Ecto neural progenitor cell (in vitro differentiated cells): ENCODE results near the gene ADAMTS12.
"Not testable (repeated sequence)": the region's sequence is repeated elsewhere in the genome, so short reads cannot be mapped to it uniquely, and the experiment has no call there.

Experiments used
- DNase-seq: peaks from one replicate; pipeline ENCODE4 v3.0.0-alpha.2; 2018; ENCODE audit warnings: low spot score

ADAMTS12 gene

DNA sequence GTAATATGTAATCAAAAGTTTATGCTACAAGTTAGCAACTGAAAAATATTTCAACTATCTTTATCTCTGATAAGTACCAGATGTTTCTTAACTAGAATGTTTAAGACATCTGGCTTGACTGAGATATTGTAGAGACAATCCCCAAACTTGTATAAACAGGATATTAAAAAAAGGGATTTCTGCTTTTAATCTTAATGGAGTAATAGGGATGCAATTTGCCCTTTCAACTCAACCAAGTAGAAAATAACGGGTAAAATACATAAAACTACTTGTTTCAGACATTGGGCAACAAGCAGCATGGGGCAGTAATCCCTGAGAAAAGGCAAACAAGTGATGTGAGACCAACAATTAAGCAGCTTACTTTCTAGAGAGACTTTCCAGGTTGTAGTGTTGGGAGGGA lies 9.4 kb upstream of the ADAMTS12 start:
- DNase-seq = no peak

DNA sequence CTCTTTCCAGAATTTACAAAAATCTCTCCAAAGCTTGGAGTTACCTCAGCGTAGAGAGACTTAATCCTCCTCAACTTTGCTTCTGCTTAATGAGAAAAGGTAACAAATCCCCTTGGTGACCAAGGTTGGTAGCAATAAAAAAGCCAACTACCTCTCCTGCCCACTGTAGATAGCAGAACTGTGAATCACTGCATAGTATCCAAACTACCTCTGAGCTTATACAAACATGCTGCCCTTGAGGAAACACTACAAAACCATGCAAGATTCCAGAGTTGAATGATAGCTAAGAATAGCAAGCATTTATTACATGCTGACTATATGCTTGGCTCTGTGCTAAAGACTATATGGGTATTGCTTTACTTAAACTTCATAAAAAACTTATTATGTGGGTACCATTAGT lies 2.8 kb upstream of the ADAMTS12 start:
- no peak for DNase-seq

DNA sequence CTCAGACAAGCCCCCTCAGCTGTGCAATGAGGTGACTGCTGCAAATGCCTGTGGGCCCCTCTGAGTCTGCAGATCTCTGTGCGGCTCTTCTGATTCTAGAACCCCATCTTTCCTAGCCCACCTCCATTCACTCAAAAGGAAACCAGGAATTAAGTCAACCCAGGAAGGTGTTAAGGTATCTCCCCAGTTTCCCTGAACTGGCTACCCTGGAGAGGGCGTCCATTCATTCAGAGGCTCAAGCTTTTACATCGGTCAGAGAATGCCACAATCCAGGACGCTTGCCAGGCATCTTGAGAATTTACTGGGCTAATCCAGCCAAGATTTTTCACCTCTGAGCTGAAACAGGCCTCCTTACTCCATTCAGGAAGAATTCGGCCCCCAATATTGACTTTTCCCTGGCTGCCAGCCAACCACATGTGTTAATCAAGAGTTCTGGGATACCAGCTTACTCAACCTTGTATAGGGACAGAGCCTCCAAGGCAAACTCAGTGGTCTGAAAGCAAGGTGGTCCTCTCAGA lies 889 bp upstream of the ADAMTS12 start:
- DNase-seq = no peak

DNA sequence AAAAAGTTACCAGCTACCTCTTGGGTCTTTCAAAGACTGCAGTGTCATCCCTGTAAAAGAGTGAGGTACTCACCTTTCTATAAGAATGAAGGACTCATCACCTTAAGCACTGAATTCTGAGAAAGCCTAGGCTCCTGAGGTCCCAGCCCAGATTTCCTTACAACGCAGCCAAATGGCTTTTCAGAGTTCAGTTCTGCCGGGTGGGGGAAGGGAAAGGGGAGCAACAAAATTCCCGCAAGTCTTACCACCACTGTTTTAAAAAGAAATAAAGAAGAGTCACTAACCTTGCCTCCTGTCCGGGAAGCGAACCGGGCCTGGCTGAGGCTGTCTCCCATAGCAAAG lies 373 bp downstream of the ADAMTS12 start:
- DNase-seq = no peak

DNA sequence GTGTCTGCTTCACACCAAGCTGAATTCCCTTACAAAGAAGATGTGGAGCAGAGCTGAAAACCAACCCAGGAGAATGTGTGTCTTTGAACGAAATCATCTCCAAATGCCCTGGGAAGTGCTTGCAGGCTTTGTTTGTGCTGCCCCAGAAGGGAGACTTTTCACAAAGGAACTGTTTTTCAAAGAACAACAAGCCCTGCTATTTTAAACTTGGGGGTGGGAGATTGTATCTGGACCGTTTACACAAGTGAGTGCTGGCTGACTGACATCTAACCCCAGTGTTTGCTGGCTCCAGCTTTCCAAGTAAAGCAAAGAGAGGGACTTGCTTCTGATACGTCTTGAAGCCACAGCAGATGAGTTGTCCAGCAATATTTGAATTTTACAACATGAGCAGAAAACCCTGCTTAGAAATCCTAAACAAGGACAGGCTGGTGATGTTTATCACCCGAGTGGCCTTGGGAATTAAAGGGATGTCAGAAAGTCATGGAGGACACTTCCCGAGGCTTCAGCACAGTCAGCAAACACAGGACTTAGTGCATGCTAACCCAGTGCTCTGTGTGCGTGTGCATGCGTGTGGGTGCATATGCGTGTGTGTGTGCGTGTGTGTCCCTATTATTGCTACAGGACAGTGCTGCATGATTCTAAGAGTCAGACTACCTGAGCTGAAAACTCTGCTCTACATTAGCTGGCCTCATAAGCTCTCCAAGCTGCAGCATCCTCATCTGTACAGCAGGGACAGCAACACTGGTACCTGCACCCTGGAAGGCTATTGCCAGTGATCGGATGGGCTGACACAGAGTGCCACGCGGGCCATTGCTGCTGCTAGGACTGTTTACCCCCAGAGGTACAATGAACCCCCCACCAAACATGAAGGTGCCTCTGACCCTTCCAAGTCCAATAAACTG lies 1.4 kb downstream of the ADAMTS12 start:
- DNase-seq = peak; percentile 54

DNA sequence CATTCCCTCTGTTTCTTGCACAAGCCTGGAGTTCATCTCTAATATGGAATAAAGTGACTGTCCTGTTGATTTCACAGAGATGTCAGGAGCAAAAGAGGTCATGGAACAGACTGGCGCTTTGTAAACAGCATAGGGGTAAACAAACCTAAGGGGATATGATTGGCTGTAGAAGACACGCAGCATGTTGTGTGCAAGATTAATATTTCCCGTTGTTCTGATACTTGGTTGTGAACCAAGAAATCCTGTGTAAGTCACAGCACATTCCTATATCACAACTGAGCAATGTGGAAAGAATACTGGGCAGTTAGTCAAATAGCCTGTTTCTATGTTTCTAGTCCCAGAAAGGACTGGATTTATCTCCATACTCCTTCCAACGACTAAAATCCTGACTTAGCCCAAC lies 3.2 kb downstream of the ADAMTS12 start:
- DNase-seq = no peak

DNA sequence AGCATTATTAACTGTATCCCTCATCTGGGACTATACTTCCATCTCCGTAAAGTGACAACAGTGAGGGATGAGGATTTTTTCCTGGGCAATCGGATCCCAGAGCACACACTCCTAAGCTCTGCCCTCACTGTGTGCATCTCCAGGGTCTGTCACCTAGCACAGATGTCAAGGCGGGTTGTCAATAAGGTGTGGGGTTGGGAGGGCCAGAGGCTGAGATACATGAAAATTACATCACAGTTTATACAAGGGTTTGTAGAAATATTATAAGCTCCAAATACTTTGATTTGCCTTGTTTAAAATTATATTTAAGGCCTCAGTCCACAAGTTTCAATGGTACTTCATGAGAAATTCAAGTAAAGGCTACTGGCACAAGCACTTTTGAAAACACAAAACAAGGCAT lies 4.5 kb downstream of the ADAMTS12 start:
- no peak for DNase-seq

DNA sequence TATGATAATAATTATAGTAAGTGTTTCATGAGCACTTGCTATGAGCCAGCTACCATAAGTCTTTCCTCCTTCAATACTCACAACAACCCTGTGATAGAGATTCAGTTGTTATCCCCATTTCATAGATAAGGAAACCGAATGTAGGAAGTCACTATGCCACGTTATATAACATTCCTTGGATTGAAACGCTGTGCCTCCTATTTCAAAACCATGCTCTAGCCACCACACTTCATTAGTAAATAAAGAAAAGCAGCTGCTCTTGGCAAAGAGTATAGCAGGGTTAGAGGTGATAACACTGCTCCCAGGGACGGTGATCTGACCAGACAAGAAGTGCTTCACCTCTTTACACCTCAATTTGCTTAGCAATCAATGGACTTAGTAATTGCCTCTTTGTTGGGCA lies 5.5 kb downstream of the ADAMTS12 start:
- no peak for DNase-seq

DNA sequence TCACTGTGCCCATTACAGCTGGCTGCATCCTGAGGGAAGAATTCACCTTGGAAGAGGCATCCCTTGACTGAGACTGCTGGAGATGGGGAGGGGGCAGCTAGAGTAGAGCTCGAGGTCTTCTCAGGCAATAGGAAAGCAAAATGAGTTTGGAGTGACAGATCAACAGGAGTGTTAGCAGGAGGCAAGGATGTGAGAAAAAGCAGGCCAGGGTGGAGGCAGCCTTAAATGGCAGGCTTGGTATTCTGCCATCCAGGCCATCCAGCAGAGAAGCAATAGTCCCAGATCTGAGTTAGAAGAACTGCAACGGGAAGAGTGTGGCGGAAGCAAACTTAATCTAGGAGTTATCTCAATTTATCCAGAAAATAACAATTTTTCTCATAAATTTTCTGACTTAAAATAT lies 6.1 kb downstream of the ADAMTS12 start:
- no peak for DNase-seq

DNA sequence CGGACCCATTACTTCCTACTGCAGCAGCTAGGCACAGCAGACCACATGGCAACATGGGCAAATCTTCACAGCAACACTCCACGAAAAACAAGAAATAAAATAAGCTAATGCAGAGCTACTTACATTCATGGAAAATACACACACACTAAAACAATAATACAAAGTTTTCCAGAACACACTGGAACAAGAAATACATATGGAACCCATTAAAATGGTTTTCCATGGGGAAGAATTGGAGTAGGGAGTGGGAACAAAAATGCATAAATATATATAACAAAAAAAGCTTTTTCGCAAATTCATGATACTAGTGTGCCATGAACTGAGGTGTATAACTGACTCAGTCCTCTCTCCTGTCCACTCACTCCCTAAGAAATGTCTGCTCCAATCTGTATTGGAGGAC lies 8.3 kb downstream of the ADAMTS12 start:
- DNase-seq = no peak

DNA sequence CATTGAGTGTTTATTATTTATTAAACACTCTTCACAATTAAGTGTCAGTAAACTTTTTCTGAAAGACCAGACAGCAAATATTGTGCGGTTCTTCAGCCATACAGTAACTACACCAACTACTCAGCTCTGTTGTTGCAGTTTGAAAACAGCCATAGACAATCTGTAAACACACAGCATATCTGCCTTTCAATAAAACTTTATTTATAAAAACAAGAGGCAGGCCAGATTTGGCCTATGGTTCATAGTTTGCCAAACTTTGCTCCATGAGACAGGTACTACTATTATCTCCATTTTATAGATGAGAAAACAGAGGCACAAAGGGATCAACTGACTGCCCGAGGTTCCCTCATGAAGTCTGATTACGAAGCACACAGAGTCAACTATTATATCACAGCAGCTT lies 11.5 kb downstream of the ADAMTS12 start:
- DNase-seq = no peak

DNA sequence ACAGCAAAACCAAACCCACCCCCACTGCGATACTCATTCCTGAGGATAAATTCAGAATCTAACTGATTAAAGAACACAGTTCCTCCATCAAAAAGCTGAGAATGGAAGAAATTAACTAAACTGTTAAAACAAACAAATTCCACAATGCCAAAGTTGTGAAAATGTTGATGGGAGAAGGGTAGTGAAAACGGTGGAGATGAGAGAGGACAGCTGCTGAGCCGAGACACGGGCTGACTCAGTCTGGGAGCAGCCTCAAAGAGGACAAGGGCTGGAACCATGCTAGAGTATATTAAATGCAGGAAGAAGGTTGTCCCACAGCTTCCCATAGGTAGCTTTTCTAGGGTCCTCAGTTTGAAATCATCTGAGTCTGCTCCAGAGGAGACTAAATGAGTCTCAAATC lies 14.3 kb downstream of the ADAMTS12 start:
- DNase-seq = no peak

DNA sequence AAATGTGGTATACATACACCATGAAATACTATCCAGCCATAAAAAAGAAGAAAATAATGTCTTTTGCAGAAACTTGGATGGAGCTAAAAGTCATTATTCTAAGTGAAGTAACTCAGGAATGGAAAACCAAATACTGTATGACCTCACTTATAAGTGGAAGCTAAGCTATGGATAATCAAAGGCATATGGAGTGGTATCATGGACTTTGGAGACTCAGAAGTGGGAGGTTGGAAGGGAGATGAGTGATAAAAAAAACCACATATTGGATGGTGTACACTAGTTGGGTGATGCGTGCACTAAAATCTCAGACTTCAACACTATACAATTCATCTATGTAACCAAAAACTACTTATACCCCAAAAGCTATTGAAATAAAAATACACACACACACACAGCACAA lies 24.5 kb downstream of the ADAMTS12 start:
- DNase-seq = no peak

DNA sequence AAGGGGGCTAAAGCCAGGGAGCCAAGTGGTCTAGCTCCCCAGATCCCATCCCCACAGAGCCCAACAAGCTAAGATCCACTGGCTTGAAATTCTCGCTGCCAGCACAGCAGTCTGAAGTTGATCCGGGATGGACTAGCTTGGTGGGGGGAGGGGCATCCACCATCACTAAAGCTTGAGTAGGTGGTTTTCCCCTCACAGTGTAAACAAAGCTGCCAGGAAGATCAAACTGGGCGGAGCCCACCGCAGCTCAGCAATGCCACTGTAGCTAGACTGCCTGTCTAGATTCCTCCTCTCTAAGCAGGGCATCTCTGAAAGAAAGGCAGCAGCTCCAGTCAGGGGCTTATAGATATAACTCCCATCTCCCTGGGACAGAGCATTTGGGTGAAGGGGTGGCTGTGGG lies 32.6 kb downstream of the ADAMTS12 start:
- not testable (repeated sequence) for DNase-seq

DNA sequence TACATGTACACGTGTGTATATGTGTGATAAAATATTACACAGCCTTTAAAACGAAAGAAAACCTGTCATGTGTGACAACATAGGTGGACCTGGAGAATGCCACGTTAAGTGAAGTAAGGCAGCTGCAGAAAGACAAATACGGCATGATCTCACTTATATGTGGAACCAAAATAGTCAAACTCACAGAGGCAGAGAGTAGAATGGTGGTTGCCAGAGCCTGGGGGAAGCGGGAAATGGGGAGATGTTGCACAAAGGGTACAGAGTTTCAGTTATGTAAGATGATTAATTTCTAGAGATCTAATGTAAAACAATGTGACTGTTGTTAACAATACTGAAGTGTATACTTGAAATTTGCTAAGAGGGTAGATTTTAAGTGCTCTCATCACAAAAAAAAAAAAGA lies 34.8 kb downstream of the ADAMTS12 start:
- no peak for DNase-seq

DNA sequence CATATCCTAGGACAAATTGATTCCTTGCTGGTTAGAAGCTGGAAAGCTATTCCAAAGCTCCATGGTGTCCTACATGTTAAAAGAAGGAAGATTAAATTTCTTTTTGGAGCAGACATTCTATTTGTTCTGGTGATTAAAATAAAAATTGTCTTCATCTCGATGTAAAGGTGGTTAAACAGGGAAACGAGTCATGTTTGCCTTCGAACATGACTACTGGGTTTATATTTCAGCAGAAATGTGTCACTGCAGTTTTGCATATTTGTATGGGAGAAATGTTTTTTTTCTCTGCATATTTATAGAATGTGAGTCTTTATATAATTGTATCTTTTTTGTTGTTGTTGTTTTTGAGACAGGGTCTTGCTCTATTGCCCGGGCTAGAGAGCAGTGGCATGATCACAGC lies 36.4 kb downstream of the ADAMTS12 start:
- DNase-seq = no peak

DNA sequence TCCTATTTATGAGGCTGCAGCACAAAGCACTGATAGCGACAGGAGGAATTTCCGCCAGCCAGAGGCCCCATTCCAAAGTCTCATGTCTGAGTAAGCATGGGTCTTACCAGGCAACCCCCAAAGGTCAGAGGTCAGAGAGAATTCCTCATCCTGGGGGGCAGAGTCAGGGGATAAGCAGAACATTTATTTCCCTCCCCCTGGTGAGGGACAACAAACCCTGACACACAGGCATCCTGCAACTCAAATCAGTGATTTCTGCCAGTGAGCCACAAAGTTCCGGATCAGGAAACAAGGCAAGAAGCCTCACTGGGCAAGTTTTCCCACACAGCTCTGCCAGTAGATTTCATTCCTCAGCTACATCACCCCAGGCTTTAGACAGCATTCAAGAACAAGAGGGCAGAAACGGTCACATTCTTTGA lies 37.0 kb downstream of the ADAMTS12 start:
- peak; percentile 64 for DNase-seq

DNA sequence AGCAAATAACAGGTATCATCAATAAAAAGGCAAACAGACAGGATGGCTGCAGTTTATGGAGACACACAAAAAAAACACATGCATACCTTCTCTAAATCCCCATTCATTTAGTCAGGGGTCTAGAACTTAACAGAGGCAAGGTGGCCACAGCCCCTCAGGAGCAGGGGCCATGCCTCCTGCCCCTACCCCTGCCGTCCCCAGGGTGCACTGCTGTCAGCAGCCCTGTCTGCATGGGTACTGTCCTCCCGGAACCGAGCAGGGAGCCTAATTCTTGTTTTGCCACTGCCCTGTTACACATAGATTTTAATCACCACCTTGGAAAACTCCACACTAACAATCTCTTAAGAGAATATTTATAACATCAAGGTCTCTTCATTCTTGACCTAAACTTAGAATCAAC lies 39.0 kb downstream of the ADAMTS12 start:
- no peak for DNase-seq

DNA sequence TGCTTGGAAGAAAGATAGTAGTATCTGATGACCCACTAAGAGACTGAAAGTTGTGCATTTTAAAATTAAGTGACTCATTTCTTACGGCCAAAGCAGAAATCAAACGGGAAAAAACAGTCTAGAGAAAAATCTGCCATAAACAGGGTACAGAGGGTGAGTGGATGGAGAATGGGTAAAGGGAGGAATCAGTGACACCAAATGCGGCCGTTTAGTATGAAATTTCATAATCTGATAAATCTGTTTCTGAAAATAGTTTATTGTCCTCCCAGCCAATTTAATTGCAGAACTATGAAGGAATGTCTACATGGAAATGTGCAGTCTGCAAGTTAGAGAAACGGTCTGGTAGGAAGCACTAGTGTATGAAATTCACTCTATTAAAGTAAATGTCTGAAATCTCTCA lies 39.5 kb downstream of the ADAMTS12 start:
- no peak for DNase-seq

DNA sequence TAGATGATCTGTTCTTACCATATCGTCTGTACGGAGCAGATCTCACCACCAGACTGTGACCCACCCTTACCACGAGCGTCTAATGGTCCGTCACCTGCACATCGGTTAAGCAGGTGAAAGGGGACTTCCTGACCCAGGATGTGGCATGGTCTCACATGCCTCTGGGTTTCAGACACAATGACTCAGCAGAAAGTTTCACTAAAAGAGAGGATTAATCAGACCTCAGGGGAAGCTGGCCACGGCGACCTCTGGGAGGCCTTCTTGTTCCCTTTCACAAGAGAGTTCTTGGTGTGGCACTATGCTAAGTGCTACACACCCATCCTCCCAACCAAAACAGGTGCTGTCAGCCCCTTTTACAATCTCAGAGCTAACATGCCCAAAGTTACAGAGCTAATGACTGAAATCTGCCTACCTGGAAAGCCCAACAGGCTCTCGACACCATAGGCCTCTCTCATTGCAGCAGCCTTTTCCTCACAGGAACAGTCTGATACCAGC lies 41.6 kb downstream of the ADAMTS12 start:
- no peak for DNase-seq

DNA sequence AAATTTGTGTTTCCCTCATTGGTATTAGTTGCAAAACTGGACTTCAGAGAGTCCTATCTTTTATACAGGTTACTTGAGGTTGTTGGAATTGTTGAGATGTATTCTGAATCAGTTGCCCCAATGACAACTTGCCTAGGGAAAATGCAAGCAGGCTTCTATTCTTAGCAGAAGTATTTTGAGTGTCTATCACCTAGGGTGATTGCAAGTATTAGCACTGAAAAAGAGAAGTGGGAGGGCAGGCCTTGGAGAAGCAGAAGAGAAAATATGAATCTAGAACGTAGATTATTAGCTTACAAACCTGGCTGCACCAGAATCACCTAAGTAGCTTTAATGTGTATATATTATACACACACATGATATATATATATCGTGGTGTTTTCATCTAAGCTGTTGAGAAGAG lies 43.2 kb downstream of the ADAMTS12 start:
- DNase-seq = no peak

DNA sequence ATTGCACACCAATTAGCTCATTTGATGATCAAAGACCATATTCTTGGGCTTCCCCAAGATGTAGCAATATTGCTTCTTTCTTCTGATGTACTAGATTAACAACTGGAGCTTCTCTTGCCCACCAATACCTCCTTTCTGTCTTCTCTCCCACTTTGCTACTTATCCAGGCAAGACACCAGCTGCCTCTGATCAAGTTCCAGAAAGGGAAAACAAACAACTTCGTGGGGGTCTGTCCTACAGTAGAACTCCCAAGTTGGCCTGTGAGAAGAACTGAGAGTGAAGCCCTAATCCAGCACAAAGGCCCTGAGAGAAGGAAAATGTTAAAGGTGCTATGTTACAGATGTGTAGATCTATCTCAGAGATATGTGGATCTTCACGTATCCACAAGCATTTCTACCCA lies 44.9 kb downstream of the ADAMTS12 start:
- no peak for DNase-seq

DNA sequence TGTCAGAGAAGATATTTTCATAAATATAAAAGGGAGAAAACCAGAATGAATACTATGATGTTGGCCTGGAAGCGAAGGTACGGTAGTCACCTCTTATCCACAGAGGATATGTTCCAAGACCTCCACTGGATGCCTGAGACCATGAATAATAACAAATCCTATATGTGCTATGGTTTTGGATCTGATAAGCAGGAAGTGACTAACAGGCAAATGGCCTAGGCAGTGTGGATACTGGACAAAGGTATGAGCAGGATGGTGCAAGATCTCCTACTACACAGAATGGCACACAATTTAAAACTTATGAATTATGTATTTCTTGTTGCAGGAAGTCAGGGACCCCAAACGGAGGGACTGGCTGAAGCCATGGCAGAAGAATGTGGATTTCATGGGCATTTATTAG lies 48.2 kb downstream of the ADAMTS12 start:
- DNase-seq = no peak

DNA sequence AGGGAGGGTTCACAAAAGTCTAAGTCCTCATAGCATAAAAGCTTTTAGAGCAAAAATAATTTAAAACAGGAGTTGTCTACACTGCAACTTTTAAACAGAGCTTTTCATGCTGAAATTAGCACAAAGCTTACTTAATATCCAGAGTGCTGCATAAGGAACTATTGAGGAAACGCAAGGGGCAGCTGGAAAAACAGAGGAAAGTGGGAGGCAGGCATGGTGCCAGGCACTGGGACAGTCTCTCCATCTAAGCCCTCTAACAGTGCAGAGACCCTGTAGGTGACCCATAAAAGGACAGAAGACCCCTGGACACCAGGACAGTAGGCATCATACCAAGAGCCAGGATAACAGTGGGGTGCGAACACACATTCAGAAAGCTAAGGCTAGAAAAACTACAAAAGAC lies 49.3 kb downstream of the ADAMTS12 start:
- DNase-seq = no peak
